RPMI7951 (cell line): Measurements from ENCODE around the gene TCF4. TPM values are rescaled to one million over a fixed set of nuclear protein-coding genes. Genes with fewer than 3 reads are reported as not detected.

ENCODE experiments used
- DNase-seq: peaks from one replicate; pipeline ENCODE4 v3.0.0-alpha.2; 2012; ENCODE audit warnings: low read depth
- total RNA-seq: library from RNA; depleted of rRNA; stranded (reverse); fragments of >200 nt; shearing (Covaris generic); gene quantifications from 2 replicates; pipeline ENCODE4 v1.2.3, GENCODE V29; 2014

The TCF4 gene
- total RNA-seq, 1 experiment from 2014 or later: 89.8 TPM

DNA sequence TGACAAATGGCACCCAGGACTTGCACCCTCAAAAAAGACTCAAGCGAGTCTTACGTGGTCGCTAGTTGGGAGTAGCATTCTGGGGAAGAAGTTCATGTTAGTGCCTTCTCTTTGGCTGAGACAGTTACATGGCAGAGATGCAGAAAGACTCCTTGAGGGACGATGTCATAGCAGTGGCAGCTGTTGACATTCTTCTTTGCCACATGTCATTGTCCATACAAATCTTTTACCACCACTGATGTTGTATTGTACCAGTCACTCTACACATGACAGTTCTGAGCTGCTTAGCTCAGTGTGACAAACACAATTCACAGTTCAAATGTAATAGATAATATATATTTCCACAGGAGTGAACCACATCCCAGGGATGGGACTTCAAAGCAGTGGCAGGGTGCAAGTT lies 197.1 kb downstream of the TCF4 start:
- DNase-seq: no peak

DNA sequence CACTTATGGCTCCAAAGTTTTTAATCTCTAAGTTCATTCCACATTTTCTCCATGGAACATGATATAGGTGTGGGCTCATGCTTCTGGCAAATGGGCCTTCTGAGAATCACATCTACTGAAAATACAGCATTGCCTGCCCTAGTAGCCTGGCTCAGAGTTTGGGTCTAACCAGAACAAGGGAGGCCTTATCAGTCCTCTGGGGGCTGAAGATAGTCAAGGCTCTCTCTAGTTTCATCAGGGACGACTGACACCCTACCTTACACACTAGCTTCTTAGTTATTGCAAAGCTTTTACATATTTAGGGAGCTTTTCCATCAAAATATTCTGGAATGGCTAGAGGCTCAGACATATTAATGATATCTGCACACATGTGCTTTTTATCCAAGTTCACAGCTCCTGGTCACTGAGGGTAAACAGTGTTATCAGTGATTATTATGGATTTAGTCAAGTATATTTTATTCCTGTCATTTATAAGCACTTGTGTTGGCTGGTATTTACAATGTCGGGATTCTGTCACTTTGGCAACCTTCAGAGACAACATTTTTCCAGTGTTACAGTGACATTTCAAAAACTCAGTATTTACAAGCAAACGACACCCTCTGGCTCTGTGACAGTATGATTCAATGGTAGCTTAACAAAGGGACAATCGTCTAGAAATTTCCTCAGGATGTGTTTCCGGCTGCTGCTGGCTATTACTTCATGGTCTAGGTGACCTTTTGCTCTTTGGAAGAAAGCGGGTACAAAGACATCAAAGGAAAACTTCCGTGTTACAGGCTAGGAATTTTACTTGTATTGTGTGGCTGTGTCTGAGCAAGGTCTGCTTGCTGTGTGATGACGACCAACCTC lies 200.6 kb downstream of the TCF4 start:
- peak; percentile 39 for DNase-seq

DNA sequence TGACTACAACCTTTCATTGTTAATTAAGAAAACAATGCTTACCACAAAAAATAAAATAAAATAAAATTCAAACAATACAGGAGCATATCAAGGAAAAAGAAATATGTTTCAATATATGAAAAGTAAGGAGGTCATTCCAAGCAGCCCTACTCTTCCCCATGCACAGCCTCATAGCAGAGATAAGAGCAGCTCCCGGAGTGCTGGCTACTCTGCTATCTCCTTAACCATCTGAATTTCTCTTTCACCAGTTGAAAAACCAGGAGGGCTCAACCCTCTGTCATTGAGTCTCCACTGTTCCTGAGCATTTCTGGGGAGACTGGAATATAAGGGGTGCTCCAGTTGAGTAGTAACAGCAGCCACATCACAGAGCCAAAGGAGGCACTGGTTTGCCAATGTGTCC lies 201.4 kb downstream of the TCF4 start:
- DNase-seq: no peak

DNA sequence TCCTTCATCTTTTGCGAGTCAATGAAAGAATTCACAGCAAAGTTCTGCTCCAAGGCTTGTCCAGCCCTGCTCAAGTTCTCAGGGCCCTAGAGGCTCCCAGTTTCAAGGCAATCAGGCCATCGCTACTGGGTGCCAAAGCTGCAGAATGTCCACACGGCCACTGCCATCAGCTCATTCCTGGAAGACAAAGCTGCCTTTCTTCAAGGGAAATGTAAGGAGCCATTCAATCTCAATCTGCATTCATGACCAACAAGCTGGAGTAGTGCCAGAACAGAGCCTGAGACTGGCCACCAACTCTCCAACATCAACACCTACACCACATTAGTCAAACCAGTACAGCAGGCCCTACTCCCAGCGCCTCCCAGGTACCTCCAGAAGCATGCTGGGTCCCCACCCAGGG lies 202.2 kb downstream of the TCF4 start:
- peak; percentile 43 for DNase-seq

DNA sequence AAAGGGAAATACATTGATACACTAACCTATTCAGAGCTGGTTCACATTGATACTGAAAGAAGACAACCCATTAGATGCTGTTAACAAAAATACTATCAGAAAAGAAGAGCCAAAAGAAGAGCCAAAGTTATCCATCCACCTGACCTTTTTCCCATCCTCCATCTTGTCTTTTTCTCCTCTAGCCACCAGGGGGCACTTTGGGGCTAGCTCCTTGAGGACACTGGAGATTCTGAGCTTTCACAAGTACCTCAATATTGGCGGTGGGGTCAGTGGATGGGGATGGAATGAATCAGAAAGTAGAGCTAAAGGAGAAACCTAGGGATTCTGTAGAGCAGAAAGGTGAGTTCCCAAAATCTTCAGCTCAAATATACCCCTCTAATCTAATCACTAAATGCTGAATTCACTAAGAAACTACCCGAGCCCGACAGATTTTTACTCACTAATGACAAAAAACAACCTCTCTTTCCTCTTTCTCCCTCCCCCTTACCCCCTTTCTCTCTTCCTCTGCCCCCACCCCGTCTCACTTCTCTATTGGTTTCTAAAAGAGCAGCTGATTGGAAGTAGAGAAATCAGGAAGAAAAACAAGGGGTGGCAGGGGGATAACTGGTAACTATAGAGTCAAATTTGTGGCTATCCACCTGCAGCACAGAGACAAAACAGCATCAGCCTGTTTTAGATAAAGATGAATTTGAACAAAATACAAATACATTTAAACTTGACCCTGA lies 203.3 kb downstream of the TCF4 start:
- DNase-seq: peak; percentile 58

DNA sequence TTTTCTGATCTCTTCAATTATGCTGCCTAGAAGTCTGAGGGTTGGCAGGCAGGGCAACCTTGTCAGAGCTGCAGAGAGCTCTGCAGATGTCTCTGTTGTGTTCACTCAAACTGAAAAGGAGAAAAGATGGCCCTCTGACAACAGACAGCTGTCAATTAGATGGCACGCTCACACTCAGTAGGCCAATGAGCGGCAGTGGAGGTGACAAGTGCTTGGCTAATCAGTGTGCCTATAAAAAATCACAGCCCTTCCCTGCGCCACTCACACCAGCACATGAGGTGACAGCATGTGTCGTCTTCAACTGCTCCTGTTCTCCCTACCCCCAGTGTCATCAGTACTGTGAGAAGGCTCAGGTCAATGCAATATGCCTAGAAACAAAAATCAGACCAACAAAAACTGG lies 203.9 kb downstream of the TCF4 start:
- no peak for DNase-seq

DNA sequence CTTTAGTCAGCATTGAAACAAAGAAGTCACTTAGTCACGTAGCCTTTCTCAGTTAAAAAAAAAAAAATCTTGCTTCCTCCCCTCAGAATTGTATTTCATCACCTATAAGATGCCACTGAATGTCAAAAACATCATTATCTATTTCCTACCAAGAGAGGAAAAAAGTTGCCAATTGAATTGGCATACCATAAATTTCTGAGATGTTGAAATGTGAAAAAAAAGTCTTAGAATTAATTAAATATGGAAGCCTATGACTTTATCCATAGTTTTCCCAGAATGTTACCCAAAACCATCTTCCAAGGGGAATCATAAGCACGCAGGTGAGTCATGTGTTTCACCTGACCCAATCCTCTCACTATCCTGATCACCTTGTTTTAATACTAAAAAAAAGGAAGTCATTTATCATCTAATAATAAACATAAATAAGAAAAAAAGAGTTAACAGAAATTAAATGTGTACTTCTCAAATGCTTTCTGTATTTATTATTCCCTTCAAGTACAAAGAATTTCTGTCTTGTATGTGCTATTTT lies 205.7 kb downstream of the TCF4 start:
- DNase-seq: no peak

DNA sequence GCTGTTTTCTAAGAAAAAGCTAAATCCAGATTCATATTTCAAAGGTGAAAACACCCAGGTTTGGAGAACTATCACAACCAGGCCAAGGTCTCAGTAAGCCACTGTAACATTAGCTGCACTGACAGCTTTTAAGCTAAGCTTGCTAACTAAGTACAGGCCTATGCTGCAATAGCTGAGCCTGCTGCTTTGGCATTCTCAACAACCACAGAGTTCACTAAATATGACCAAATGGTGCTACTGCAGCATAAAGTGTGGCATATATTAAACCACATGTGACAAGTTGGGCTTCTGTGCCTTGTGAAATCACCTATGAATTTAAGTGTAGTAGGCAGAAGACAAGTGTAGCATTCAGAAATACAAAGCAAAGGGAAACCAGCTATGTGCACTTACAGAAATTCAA lies 206.7 kb downstream of the TCF4 start:
- peak; percentile 83 for DNase-seq

DNA sequence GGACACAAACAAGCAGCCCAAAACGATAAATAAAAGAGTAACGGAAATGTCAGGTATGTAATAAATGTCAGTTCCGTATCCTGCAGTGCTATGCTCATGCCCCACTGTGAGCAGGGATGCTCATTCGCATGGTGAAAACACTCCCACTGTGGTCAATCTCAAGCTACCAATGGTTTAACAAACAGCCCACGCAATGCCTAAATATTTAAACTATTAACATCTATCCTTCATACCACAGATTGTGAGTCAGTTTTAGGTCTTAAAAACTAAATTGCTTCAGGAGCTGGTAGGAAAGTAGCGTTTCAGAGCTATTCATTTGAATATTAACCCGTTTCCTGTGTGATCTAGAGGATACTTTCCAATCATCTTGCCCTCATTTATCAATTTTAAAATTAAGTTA lies 207.4 kb downstream of the TCF4 start:
- DNase-seq: peak; percentile 63

DNA sequence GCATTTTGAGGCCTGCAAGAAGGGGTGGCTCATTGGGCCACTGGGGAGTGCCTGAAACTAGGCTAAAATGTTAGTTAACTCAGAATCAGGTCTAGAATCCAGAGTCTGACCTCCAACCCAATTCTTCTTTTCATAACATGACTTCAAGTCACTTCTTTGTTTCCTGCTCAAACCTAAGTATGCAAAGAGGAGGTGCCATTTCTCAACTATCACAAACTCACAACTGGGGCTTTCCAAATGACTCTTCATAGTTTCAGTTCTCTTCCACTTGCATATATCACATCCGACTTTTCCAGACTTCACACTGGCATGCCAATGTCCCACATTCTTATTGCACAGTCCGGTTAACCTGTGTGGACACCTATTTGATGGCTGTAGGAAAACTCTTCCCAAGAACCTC lies 211.6 kb downstream of the TCF4 start:
- no peak for DNase-seq

DNA sequence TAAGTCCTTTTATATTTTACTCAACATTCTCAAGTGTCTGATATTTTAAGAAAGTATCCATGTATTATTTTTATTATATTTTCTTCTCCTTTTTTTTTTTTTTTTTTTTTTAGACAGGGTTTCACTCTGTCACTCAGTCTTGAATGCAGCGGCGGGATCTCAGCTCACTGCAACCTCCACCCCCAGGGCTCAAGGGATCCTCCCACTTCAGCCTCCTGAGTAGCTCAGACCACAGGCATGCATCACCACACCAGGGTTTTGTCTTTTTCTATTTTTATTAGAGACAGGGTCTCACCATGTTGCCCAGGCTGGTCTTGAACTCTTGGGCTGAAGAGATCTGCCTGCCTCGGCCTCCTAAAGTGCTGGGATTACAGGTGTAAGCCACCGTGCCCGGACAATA lies 212.1 kb downstream of the TCF4 start:
- DNase-seq: no peak

DNA sequence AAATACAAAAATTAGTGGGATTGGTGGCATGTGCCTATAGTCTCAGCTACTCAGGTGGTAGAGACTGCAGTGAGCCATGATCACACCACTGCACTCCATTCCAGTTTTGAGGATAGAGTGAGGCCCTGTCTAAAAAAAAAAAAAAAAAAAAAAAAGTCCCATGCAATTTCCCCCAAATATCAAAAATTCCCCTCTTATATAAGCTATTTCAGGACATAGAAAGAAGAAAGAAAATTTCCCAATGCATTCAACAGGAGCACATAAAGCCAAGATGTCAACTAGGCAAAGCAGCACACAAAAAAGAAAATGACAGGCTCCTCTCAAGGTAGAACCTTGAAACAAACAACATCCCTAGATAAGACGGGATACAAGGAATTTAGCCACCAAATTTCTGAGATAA lies 213.3 kb downstream of the TCF4 start:
- no peak for DNase-seq

DNA sequence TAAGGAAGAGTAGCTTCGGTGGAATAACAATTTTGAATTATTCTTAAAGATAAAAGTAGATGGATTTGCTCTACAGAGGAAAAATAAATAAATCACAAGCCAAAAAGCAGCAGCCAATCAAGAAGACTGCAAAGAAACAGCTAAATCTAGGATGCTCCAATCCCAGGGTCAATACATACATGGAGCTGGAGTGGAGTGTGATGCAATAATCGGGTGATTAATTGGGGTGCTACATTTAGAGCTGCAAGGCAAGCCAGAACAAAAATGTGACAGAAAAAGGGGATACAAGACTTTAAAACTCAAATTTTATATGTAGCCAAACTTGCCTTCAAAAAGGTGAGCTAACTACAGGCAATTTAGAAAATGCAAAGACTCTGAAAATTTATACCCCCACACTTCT lies 215.8 kb downstream of the TCF4 start:
- DNase-seq: no peak

DNA sequence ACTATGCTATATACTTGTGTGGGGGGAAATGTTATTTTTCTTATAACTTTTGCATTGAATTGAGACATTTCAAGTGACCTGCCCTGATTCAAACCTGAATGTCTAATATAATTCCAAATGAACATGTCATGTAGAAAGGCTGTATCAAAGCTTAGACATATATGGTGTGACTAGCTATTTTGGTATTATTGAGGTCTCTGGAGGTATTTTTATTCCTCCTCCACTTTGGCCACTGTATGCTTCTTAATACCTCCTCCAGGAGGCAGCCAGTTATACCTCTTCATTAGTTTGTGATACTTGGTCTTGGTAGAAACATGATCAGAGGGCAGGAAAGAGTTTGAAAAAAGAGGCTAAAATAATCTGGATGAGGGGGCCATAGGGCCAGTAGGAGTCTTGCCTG lies 217.1 kb downstream of the TCF4 start:
- DNase-seq: no peak

DNA sequence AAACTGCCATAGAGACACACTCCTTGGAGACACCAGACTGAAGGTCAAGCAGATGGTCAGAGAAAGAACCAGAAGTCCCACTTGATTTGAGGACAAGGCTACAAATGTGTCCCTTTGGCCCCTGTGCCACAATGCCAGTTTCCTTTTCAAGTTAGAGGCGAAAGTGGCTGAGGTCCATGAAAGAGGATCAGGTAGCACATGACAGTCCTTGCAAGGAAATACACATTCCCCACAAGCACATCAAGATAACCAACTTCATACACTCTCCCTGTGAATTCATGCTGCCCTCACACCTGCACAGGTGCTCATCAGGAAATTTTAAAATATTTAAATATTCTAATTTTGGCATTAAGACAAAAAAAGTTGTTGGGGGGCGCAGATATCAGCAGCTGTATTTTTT lies 218.6 kb downstream of the TCF4 start:
- DNase-seq: no peak

DNA sequence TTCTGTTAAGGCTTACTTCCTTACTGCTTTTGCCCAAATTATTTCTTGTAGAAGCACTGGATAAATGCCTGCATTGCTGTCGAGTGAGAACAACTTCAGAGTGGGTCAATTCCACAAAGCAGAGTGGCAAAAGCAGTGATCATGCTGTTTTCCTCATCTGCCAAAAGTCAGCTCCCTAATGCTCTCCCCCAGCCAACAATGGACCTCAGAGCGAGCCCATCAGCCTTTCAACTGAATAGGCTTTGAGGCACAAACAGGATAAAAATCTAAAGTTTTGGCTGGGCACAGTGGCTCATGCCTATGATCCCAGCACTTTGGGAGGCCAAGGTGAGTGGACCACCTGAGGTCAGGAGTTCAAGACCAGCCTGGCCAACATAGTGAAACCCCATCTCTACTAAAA lies 222.7 kb downstream of the TCF4 start:
- no peak for DNase-seq

DNA sequence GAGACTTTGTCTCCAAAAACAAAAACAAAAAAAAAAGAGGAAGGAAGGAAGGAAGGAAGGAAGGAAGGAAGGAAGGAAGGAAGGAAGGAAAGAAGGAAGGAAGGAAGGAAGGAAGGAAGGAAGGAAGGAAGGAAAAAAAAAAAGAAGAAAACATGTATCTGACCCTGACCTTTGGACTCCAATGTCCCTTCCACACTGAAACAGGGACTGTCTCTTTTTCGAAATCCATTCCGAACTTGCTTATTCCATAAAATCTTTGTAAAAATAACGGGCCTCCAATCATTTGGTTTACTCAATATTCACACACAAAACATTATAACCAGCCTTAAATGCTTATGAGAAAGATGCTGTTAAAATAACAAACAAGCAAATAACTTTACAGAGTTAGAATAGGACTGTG lies 225.7 kb downstream of the TCF4 start:
- no peak for DNase-seq

DNA sequence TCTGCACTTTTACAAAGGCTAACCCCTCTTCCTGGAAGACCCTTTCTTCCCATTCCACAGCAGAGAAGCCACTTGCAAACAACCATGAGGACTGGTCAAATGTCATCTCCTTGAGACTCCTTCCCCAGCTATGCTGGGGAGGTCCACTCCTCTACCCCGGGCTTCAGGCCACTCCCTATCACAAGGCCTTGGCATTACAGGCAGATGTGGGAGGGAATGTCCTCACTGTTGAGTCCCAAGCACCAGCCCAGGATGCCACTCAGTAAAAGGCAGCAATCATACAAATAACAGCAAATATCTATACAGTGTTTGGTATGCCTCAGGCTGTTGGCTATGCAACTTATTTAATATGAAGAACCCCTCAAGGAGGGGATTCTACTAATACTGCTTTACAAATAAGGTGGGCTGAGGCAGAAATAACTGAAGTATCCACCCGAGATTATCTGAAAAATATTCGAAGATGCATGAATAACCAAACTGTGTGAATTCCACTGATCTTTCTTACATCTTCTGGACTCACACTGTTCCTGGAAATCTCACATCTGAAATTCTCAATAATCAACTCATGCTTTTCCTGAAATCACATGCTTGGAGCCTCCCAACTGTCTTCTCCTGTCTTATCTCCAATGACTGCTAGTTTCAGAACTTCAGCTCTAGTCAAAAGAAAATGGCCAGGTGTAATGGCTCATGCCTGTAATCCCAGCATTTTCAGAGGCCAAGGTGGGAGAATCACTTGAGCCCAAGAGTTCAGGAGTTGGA lies 226.3 kb downstream of the TCF4 start:
- DNase-seq: no peak

DNA sequence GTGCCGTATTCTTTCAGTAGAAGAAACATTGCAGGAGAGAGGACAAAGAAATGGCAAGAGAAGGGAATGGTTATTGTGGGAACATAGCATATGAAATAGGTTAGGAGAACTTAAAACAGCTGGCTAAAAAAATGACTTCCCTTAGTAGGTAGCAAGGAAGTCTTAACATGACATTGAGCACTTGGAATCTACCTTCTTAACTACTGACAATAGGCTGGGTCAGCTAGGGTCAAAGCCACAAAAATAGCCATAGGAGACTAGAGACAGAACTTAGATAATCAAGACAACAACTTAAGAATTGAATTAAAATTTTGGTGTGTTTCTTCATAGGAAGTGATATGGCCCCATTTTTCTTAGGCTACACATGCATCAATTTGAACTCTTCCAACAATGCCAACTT lies 227.9 kb downstream of the TCF4 start:
- DNase-seq: no peak

DNA sequence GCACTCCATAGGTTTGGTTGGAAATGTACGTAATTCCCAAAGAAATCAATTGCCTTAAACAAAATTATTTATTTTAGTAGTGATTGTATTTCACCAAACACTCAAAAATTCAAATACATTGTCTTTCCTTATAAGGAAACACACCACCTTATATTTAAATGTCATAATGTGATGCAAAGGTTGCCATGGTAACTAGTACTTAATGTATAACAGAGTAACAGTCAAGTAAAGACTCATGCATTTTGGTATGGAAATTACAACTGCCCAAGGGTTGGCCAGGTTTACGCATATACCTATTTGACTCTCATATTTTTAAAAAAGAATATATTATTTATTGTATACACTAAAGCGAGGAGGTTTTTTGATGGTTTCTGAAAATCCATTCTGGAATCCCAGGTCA lies 231.2 kb downstream of the TCF4 start:
- DNase-seq: no peak

DNA sequence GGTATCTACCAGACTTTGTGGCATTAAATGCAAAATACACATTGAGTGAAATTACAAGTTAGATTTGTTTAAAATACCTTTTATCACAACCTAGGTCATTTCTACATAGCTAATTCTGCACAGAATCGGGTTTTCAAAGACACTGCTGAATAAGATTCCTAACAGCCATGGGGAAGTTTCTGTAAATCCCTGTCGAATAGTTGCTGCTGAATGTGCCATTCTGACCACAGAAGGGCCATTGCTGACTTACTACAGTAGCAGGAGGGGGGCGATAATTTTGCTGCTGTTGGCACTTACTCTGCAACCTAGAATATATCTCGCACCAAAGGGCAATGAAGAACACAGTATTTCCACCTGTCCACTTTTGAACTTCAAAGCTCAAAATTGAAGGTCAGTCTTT lies 232.8 kb downstream of the TCF4 start:
- DNase-seq: no peak

DNA sequence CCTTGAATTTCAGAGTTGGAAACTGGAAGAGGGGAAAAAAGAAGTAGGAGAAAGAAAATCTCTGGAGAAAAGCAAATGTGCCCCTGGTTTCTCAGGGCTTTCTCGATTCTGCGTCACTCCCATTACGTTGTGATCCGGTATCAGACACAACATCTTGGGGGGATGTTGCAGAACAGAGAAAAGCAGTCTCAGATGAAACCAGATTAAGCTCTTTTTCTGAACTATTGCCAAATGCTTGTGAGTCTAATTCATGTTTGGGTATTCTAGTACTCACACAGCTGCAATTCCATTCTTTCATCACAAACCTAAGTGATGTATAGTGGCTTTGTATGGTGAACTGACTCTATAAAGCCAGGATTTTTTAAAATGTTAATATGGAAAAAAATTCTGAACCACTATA lies 233.2 kb downstream of the TCF4 start:
- peak; percentile 36 for DNase-seq
